Stimulated activated naive CD8-positive, alpha-beta T cell treated with anti-CD3 and anti-CD28 coated beads, Interleukin-15, Interleukin-2, amounts not matched to agents 100 ng/mL and 50 ng/mL, for 24 hours (primary cell): ENCODE results near the gene SIL1.
"Not testable (repeated sequence)": the region's sequence is repeated elsewhere in the genome, so short reads cannot be mapped to it uniquely, and the experiment has no call there.

ENCODE experiments used
- H3K27ac Mint-ChIP-seq: one replicate; pipeline ENCODE4 v1.8.0; 2021; ENCODE audit warnings: mild to moderate bottlenecking, mixed read lengths
- H3K27me3 Mint-ChIP-seq: one replicate; pipeline ENCODE4 v1.8.0; 2021; ENCODE audit warnings: mixed read lengths
- H3K36me3 Mint-ChIP-seq: one replicate; pipeline ENCODE4 v1.8.0; 2021; ENCODE audit warnings: low read depth, mixed read lengths
- H3K4me1 Mint-ChIP-seq: one replicate; pipeline ENCODE4 v1.8.0; 2021; ENCODE audit warnings: low read depth, mixed read lengths
- H3K4me3 Mint-ChIP-seq: one replicate; pipeline ENCODE4 v1.8.0; 2021; ENCODE audit warnings: mild to moderate bottlenecking, mixed read lengths
- H3K9me3 Mint-ChIP-seq: one replicate; pipeline ENCODE4 v1.8.0; 2021; ENCODE audit warnings: mixed read lengths

The SIL1 gene

GRCh38 chr5:139075066-139076050, 122.8 kb downstream of the SIL1 start:
- no peak overlapping the region for H3K4me3 Mint-ChIP-seq
- H3K27ac Mint-ChIP-seq = no peak overlapping the region
- no peaks in the 10 kb centered on the region for H3K36me3 Mint-ChIP-seq
- H3K9me3 Mint-ChIP-seq = no peaks in the 10 kb centered on the region
- peaks cover 7% of the 10 kb centered on the region for H3K4me1 Mint-ChIP-seq
- H3K27me3 Mint-ChIP-seq = no peaks in the 10 kb centered on the region

- not testable (repeated sequence) for H3K27ac Mint-ChIP-seq, H3K36me3 Mint-ChIP-seq, H3K4me3 Mint-ChIP-seq, H3K4me1 Mint-ChIP-seq, H3K27me3 Mint-ChIP-seq, H3K9me3 Mint-ChIP-seq
Observed at GRCh38 chr5:139073956-139074355, 124.2 kb downstream of the SIL1 start.

GRCh38 chr5:139068494-139069151, 129.5 kb downstream of the SIL1 start:
- Mint-ChIP-seq H3K9me3 (no peaks in the 10 kb centered on the region), H3K4me3 (no peak overlapping the region), H3K36me3 (no peaks in the 10 kb centered on the region), H3K27ac (no peak overlapping the region), H3K4me1 (peaks cover 8% of the 10 kb centered on the region), H3K27me3 (no peaks in the 10 kb centered on the region)

- H3K27ac Mint-ChIP-seq = no peak overlapping the region
- H3K9me3 Mint-ChIP-seq = no peaks in the 10 kb centered on the region
- peaks cover 8% of the 10 kb centered on the region for H3K4me1 Mint-ChIP-seq
- H3K36me3 Mint-ChIP-seq = no peaks in the 10 kb centered on the region
- H3K27me3 Mint-ChIP-seq = no peaks in the 10 kb centered on the region
- H3K4me3 Mint-ChIP-seq = no peak overlapping the region
Observed at GRCh38 chr5:139068060-139068459, 130.1 kb downstream of the SIL1 start.

GRCh38 chr5:139065306-139065705, 132.9 kb downstream of the SIL1 start:
- Mint-ChIP-seq H3K27ac (no peak overlapping the region), H3K27me3 (no peaks in the 10 kb centered on the region), H3K4me1 (peaks cover 8% of the 10 kb centered on the region), H3K9me3 (no peaks in the 10 kb centered on the region), H3K36me3 (no peaks in the 10 kb centered on the region), H3K4me3 (no peak overlapping the region)

GRCh38 chr5:139064613-139065012, 133.6 kb downstream of the SIL1 start:
- H3K9me3 Mint-ChIP-seq = no peaks in the 10 kb centered on the region
- no peaks in the 10 kb centered on the region for H3K27me3 Mint-ChIP-seq

GRCh38 chr5:139063664-139064054, 134.5 kb downstream of the SIL1 start:
- H3K36me3 Mint-ChIP-seq = no peaks in the 10 kb centered on the region
- no peak overlapping the region for H3K27ac Mint-ChIP-seq
- no peaks in the 10 kb centered on the region for H3K9me3 Mint-ChIP-seq
- H3K27me3 Mint-ChIP-seq = no peaks in the 10 kb centered on the region
- H3K4me3 Mint-ChIP-seq = no peak overlapping the region
- peaks cover 6% of the 10 kb centered on the region for H3K4me1 Mint-ChIP-seq

More at GRCh38 chr5:139064613-139065012, 133.6 kb downstream of the SIL1 start:
- Mint-ChIP-seq H3K36me3 (no peaks in the 10 kb centered on the region), H3K4me3 (no peak overlapping the region), H3K4me1 (peaks cover 8% of the 10 kb centered on the region), H3K27ac (no peak overlapping the region)

- H3K27me3 Mint-ChIP-seq = no peaks in the 10 kb centered on the region
- H3K27ac Mint-ChIP-seq = no peak overlapping the region
- no peak overlapping the region for H3K4me3 Mint-ChIP-seq
- peaks cover under 1% of the 10 kb centered on the region for H3K4me1 Mint-ChIP-seq
- H3K9me3 Mint-ChIP-seq = no peaks in the 10 kb centered on the region
- H3K36me3 Mint-ChIP-seq = no peaks in the 10 kb centered on the region
Observed at GRCh38 chr5:139062910-139063663, 135.1 kb downstream of the SIL1 start.

GRCh38 chr5:139061856-139062255, 136.3 kb downstream of the SIL1 start:
- Mint-ChIP-seq H3K27me3 (no peaks in the 10 kb centered on the region), H3K4me1 (no peaks in the 10 kb centered on the region), H3K27ac (no peak overlapping the region), H3K36me3 (no peaks in the 10 kb centered on the region), H3K4me3 (no peak overlapping the region), H3K9me3 (no peaks in the 10 kb centered on the region)

GRCh38 chr5:139061274-139061673, 136.9 kb downstream of the SIL1 start:
- Mint-ChIP-seq H3K36me3 (no peaks in the 10 kb centered on the region), H3K4me3 (no peak overlapping the region), H3K4me1 (no peaks in the 10 kb centered on the region), H3K27ac (no peak overlapping the region), H3K9me3 (no peaks in the 10 kb centered on the region), H3K27me3 (no peaks in the 10 kb centered on the region)

- Mint-ChIP-seq H3K27me3 (no peaks in the 10 kb centered on the region), H3K4me1 (no peaks in the 10 kb centered on the region), H3K4me3 (no peak overlapping the region), H3K27ac (no peak overlapping the region), H3K9me3 (no peaks in the 10 kb centered on the region), H3K36me3 (no peaks in the 10 kb centered on the region)
Observed at GRCh38 chr5:139058121-139058520, 140.0 kb downstream of the SIL1 start.

- not testable (repeated sequence) for H3K9me3 Mint-ChIP-seq, H3K27me3 Mint-ChIP-seq, H3K27ac Mint-ChIP-seq, H3K4me3 Mint-ChIP-seq, H3K4me1 Mint-ChIP-seq, H3K36me3 Mint-ChIP-seq
Observed at GRCh38 chr5:139057045-139057939, 140.9 kb downstream of the SIL1 start.

GRCh38 chr5:139052975-139053374, 145.2 kb downstream of the SIL1 start:
- Mint-ChIP-seq H3K36me3 (peaks cover 20% of the 10 kb centered on the region), H3K27ac (no peak overlapping the region), H3K4me1 (no peaks in the 10 kb centered on the region), H3K9me3 (no peaks in the 10 kb centered on the region), H3K27me3 (no peaks in the 10 kb centered on the region), H3K4me3 (no peak overlapping the region)

- H3K4me1 Mint-ChIP-seq = no peaks in the 10 kb centered on the region
- no peak overlapping the region for H3K4me3 Mint-ChIP-seq
- H3K27ac Mint-ChIP-seq = no peak overlapping the region
- no peaks in the 10 kb centered on the region for H3K27me3 Mint-ChIP-seq
- no peaks in the 10 kb centered on the region for H3K9me3 Mint-ChIP-seq
- peaks cover 23% of the 10 kb centered on the region for H3K36me3 Mint-ChIP-seq
Observed at GRCh38 chr5:139051392-139051791, 146.8 kb downstream of the SIL1 start.
